Keratinocyte (primary cell): Measurements from ENCODE around the gene HIP1. TPM values are rescaled to one million over a fixed set of nuclear protein-coding genes. Genes with fewer than 3 reads are reported as not detected.
"Not testable (repeated sequence)": the region's sequence is repeated elsewhere in the genome, so short reads cannot be mapped to it uniquely, and the experiment has no call there.

Source experiments
- DNase-seq: peaks from one replicate; pipeline ENCODE4 v3.0.0-alpha.2; 2011; ENCODE audit warnings: low read depth, missing footprints, low spot score
- FAIRE-seq: peaks from 2 replicates; lab custom pipeline; 2011; peaks lifted over from hg19 to GRCh38; lab: Jason Lieb, UNC
- H2AFZ ChIP-seq: 2 replicates; pipeline ENCODE4 v1.6.0; 2012; ENCODE audit warnings: low read length, control low read depth, inconsistent platforms; ENCODE audit not compliant: control insufficient read depth
- H3K27ac ChIP-seq: 2 replicates; pipeline ENCODE4 v1.5.1; 2011; ENCODE audit warnings: low read length; ENCODE audit not compliant: control insufficient read depth, insufficient read depth
- H3K27me3 ChIP-seq: 3 replicates; pipeline ENCODE4 v1.6.0; 2011; ENCODE audit warnings: low read length; ENCODE audit not compliant: control insufficient read depth, insufficient read depth; ENCODE audit errors: extremely low read depth
- H3K36me3 ChIP-seq, 2 experiments: 2 replicates in 1 of 2; 3 replicates in 1 of 2; pipeline ENCODE4 v1.5.1; 2011; ENCODE audit warnings: low read length in 2 of 2, mild to moderate bottlenecking in 1 of 2; ENCODE audit not compliant: control insufficient read depth in 2 of 2, insufficient read depth in 2 of 2; ENCODE audit errors: extremely low read depth in 1 of 2
- H3K4me1 ChIP-seq: 3 replicates; pipeline ENCODE4 v1.5.1; 2011; ENCODE audit warnings: low read length; ENCODE audit not compliant: control insufficient read depth, insufficient read depth; ENCODE audit errors: extremely low read depth
- H3K4me2 ChIP-seq: 3 replicates; pipeline ENCODE4 v1.6.0; 2011; ENCODE audit warnings: low read depth, low read length; ENCODE audit not compliant: control insufficient read depth, insufficient read depth; ENCODE audit errors: extremely low read depth
- H3K4me3 ChIP-seq, 3 experiments: fragments of 200-600 bp in 1 of 3; sonication (generic) in 1 of 3; 2 replicates in 2 of 3; 3 replicates in 1 of 3; pipeline ENCODE4 v1.5.1; 2011 to 2016; ENCODE audit warnings: low read length in 3 of 3, mild to moderate bottlenecking in 3 of 3, control low read depth in 2 of 3, inconsistent platforms in 1 of 3, low read depth in 1 of 3, mixed read lengths in 1 of 3, mixed run types in 1 of 3, moderate library complexity in 1 of 3; ENCODE audit not compliant: control insufficient read depth in 2 of 3, insufficient read depth in 2 of 3; ENCODE audit errors: extremely low read depth in 1 of 3
- H3K79me2 ChIP-seq: 2 replicates; pipeline ENCODE4 v1.6.0; 2012; ENCODE audit warnings: low read length; ENCODE audit not compliant: control insufficient read depth, insufficient read depth
- H3K9ac ChIP-seq: 3 replicates; pipeline ENCODE4 v1.6.0; 2011; ENCODE audit warnings: low read length; ENCODE audit not compliant: control insufficient read depth, insufficient read depth; ENCODE audit errors: extremely low read depth
- H3K9me1 ChIP-seq: 3 replicates; pipeline ENCODE4 v1.6.0; 2011; ENCODE audit warnings: low read length; ENCODE audit not compliant: control insufficient read depth, insufficient read depth; ENCODE audit errors: extremely low read depth
- H3K9me3 ChIP-seq: 2 replicates; pipeline ENCODE4 v1.5.1; 2012; ENCODE audit warnings: low read depth, low read length; ENCODE audit not compliant: control insufficient read depth
- H4K20me1 ChIP-seq: 3 replicates; pipeline ENCODE4 v1.6.0; 2011; ENCODE audit warnings: low read length; ENCODE audit not compliant: control insufficient read depth, insufficient read depth; ENCODE audit errors: extremely low read depth
- EZH2 ChIP-seq: IDR thresholded peaks from one replicate; pipeline ENCODE4 v1.6.1; 2012; ENCODE audit warnings: inconsistent platforms, mild to moderate bottlenecking, low read length, moderate library complexity
- dilution Hi-C: fragments of 300-500 bp; cut with MboI; formaldehyde crosslinking; loops from one replicate; pipeline ENCODE4 v1.7.0; 2020; ENCODE audit warnings: low sequenced_read_pairs; ENCODE audit not compliant: extremely low pct_ligation_motif_present
- polyA plus RNA-seq, 5 experiments: library from polyadenylated mRNA; depleted of rRNA in 3 of 5; stranded (reverse) in 3 of 5; stranded (forward) in 1 of 5; unstranded in 1 of 5; fragments of >200 nt; gene quantifications; 1 replicate in 1 of 5; 2 replicates in 3 of 5; 3 replicates in 1 of 5; pipeline versions ENCODE4 v1.2.1 to v1.2.3, GENCODE V29; 2011 to 2012; ENCODE audit warnings: missing spikeins in 2 of 5, low read depth in 1 of 5, low replicate concordance in 1 of 5
- TF ChIP-seq, protein P1 (sequence below), 3 experiments: IDR thresholded peaks in 1 of 3; conservative IDR thresholded peaks in 1 of 3; optimal IDR thresholded peaks in 1 of 3; 2 replicates in 2 of 3; 3 replicates in 1 of 3; pipeline versions ENCODE3 to v1.5.1; 2011; ENCODE audit warnings: low read length in 3 of 3, mild to moderate bottlenecking in 3 of 3, moderate library complexity in 2 of 3, control low read depth in 1 of 3, inconsistent platforms in 1 of 3; ENCODE audit not compliant: insufficient read depth in 2 of 3; ENCODE audit errors: extremely low read depth in 1 of 3

The HIP1 gene
- polyA plus RNA-seq, 1 donor (not counting 4 experiments of a cell fraction or from before 2014, with no cell fraction given): 5.0 TPM

- dilution Hi-C loops: no loop called here
These were observed 16.4 kb downstream of the HIP1 start for GRCh38 chr7:75722373-75722772.

DNA sequence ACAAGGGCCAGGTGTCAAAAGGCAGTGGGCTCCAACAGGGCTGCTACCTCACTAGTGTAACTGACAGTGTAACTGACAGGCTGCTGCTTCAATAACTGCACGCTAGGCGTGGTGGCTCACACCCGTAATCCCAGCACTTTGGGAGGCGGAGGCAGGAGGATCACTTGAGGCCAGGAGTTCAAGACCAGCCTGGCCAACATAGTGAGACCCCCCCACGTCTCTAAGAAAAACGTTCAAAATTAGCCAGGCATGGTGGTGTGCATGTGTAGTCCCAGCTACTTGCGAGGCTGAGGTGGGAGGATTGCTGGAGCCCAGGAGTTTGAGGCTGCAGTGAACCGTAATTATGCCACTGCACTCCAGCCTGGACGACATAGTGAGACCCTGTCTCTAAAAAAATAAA, 16.8 kb downstream of the HIP1 start:
- H3K9ac ChIP-seq, H3K36me3 ChIP-seq, H3K4me2 ChIP-seq, H3K4me3 ChIP-seq, H3K27me3 ChIP-seq, H3K4me1 ChIP-seq, H4K20me1 ChIP-seq, H3K9me3 ChIP-seq, DNase-seq, H3K79me2 ChIP-seq, FAIRE-seq, dilution Hi-C loops, H3K27ac ChIP-seq, H2AFZ ChIP-seq, H3K9me1 ChIP-seq: not testable (repeated sequence)

More at GRCh38 chr7:75722373-75722772, 16.4 kb downstream of the HIP1 start:
- H3K9me3 ChIP-seq: no peaks in the 10 kb centered on the region
- no peaks in the 10 kb centered on the region for H3K9me1 ChIP-seq
- H3K4me3 ChIP-seq: no peak overlapping the region
- no peak overlapping the region for H2AFZ ChIP-seq
- no peaks in the 10 kb centered on the region for H3K79me2 ChIP-seq
- no peak for DNase-seq
- TF ChIP-seq, protein P1, sequence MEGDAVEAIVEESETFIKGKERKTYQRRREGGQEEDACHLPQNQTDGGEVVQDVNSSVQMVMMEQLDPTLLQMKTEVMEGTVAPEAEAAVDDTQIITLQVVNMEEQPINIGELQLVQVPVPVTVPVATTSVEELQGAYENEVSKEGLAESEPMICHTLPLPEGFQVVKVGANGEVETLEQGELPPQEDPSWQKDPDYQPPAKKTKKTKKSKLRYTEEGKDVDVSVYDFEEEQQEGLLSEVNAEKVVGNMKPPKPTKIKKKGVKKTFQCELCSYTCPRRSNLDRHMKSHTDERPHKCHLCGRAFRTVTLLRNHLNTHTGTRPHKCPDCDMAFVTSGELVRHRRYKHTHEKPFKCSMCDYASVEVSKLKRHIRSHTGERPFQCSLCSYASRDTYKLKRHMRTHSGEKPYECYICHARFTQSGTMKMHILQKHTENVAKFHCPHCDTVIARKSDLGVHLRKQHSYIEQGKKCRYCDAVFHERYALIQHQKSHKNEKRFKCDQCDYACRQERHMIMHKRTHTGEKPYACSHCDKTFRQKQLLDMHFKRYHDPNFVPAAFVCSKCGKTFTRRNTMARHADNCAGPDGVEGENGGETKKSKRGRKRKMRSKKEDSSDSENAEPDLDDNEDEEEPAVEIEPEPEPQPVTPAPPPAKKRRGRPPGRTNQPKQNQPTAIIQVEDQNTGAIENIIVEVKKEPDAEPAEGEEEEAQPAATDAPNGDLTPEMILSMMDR (optimal IDR thresholded peaks at IDR 0.05 in 1 of 3, IDR thresholded peaks at IDR 0.05 in 1 of 3, conservative IDR thresholded peaks at IDR 0.05 in 1 of 3; ENCODE audit: extremely low read depth in 1 of 3, insufficient read depth in 2 of 3, low read length in 3 of 3): no peak
- TF ChIP-seq EZH2: no peak
- no peaks in the 10 kb centered on the region for H3K36me3 ChIP-seq
- no peaks in the 10 kb centered on the region for H3K27me3 ChIP-seq
- no peak for FAIRE-seq
- H3K4me1 ChIP-seq: no peaks in the 10 kb centered on the region
- no peak overlapping the region for H3K9ac ChIP-seq
- H3K4me2 ChIP-seq: no peak overlapping the region
- no peaks in the 10 kb centered on the region for H4K20me1 ChIP-seq
- no peak overlapping the region for H3K27ac ChIP-seq

DNA sequence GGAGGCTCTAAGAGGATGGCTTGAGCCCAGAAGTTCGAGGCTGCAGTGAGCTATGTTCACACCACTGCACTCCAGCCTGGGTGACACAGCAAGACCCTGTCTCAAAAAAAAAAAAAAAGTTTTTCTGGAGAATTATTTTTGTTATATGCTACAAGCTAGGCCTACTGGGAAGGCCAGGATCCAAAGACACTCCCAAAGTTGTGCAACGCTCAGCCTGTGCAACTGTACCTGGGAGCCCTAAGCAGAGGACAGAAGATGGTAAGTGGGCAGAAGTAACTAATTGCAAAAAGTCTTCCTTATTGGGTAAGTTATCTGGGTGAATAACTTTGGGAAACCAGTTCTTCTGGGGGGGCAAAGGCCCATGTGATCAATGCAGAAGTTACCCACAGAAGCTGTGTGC, 17.3 kb downstream of the HIP1 start:
- no peaks in the 10 kb centered on the region for H3K9me3 ChIP-seq
- H3K9ac ChIP-seq: no peak overlapping the region
- H3K27me3 ChIP-seq: no peaks in the 10 kb centered on the region
- no peak overlapping the region for H3K4me3 ChIP-seq
- no peak overlapping the region for H3K4me2 ChIP-seq
- dilution Hi-C loops: no loop called here
- H2AFZ ChIP-seq: no peak overlapping the region
- no peaks in the 10 kb centered on the region for H3K79me2 ChIP-seq
- H3K4me1 ChIP-seq: peaks cover 3% of the 10 kb centered on the region
- no peaks in the 10 kb centered on the region for H4K20me1 ChIP-seq
- no peaks in the 10 kb centered on the region for H3K36me3 ChIP-seq
- no peak for FAIRE-seq
- H3K9me1 ChIP-seq: no peaks in the 10 kb centered on the region
- TF ChIP-seq, protein P1 (optimal IDR thresholded peaks at IDR 0.05 in 1 of 3, IDR thresholded peaks at IDR 0.05 in 1 of 3, conservative IDR thresholded peaks at IDR 0.05 in 1 of 3; ENCODE audit: extremely low read depth in 1 of 3, insufficient read depth in 2 of 3, low read length in 3 of 3): no peak
- no peak for TF ChIP-seq EZH2
- no peak overlapping the region for H3K27ac ChIP-seq
- DNase-seq: no peak
